ENCODE data around the gene PARD3. TPM values are rescaled to one million over a fixed set of nuclear protein-coding genes. Genes with fewer than 3 reads are reported as not detected.

The PARD3 gene
- total and polyA plus RNA-seq, 10 of the 15 experiments (the other 5 are each of a cell fraction or from before 2014, with no cell fraction given) = 2.6 to 43.1 (median 13.9) TPM

- ChIA-PET POLR2A (no interaction called here), SMC1A (ENCODE audit: uncharacterized antibody, unreplicated experiment) (interaction anchor here (1.1 to 6.5 kb wide), 9 partner anchors 9 to 261 kb away, joined by 3 to 72 read pairs (median 4); no protein-coding TSS in a partner anchor), RAD21 (ENCODE audit: unreplicated experiment) (interaction anchor here (1.1 to 1.6 kb wide), 2 partner anchors 16 to 195 kb away, joined by 3 to 4 read pairs; no protein-coding TSS in a partner anchor), CTCF (interaction anchor here (0.9 to 1.8 kb wide), 7 partner anchors 9 to 34 kb away, joined by 3 to 5 read pairs (median 5); no protein-coding TSS in a partner anchor)
- Histone ChIP-seq H3K27me3 (replicated peaks in 1 of 2; ENCODE audit: control insufficient read depth in 2 of 2, insufficient read depth in 2 of 2, low read length in 1 of 2) (no peaks in the 10 kb centered on the region), H3K9ac (ENCODE audit: control insufficient read depth, insufficient read depth, low read length) (no peak overlapping the region), H3K4me2 (ENCODE audit: control insufficient read depth, insufficient read depth) (no peak overlapping the region), H3K79me2 (ENCODE audit: control insufficient read depth, insufficient read depth, low read length) (no peaks in the 10 kb centered on the region), H3K27ac (ENCODE audit: control insufficient read depth, insufficient read depth) (no peak overlapping the region), H3K36me3 (ENCODE audit: control insufficient read depth in 2 of 2, insufficient read depth in 2 of 2, low read length in 1 of 2) (no peaks in the 10 kb centered on the region), H3K4me1 (ENCODE audit: control insufficient read depth, insufficient read depth, low read length) (no peaks in the 10 kb centered on the region), H3K9me3 (replicated peaks; ENCODE audit: control insufficient read depth, insufficient read depth, low read length) (no peaks in the 10 kb centered on the region), H2AFZ (ENCODE audit: control insufficient read depth, low read depth, low read length) (no peak overlapping the region), H4K20me1 (ENCODE audit: control insufficient read depth, insufficient read depth) (no peaks in the 10 kb centered on the region), H3K4me3 (no peak overlapping the region)
- no TSS peak for BruUV-seq (replicated peaks)
- intact Hi-C loops (cut with micrococcal nuclease; ENCODE audit: unreplicated experiment) (no loop called here), in situ Hi-C loops (cut with MboI) (no loop called here)
- WGBS (ENCODE audit: insufficient coverage, insufficient replicate concordance, low lambda C conversion rate, missing lambda C conversion rate) = 46% methylated on average over 5 of the region's 5 CpGs
- FAIRE-seq (no peak), DNase-seq (ENCODE audit: low read depth, low spot score) (no peak), ATAC-seq (no peak)
- no peak for TF ChIP-seq PAX8 (IDR thresholded peaks at IDR 0.05)
- TF ChIP-seq USF2 (IDR thresholded peaks at IDR 0.05; ENCODE audit: borderline replicate concordance, low read depth, low read length) = no peak
- no peak for TF ChIP-seq CEBPB (IDR thresholded peaks at IDR 0.05; ENCODE audit: borderline replicate concordance in 1 of 2, low read depth in 2 of 2, low read length in 2 of 2)
- no peak for TF ChIP-seq NR2F1 (conservative IDR thresholded peaks at IDR 0.05)
- no peak for TF ChIP-seq SMARCA5 (IDR thresholded peaks at IDR 0.05)
- no peak for TF ChIP-seq POLR2AphosphoS2 (IDR thresholded peaks at IDR 0.05; ENCODE audit: low read depth, low read length)
- TF ChIP-seq RCOR1 (conservative IDR thresholded peaks at IDR 0.05; ENCODE audit: low read depth, low read length) = no peak
- no peak for TF ChIP-seq MYC (IDR thresholded peaks at IDR 0.05; ENCODE audit: insufficient read depth, insufficient read length, insufficient replicate concordance, low read length, severe bottlenecking)
- no peak for TF ChIP-seq NFYB (IDR thresholded peaks at IDR 0.05; ENCODE audit: insufficient read depth, low read depth, low read length)
- no peak for TF ChIP-seq MXI1 (IDR thresholded peaks at IDR 0.05; ENCODE audit: low read depth, low read length)
- no peak for TF ChIP-seq BACH1 (IDR thresholded peaks at IDR 0.05; ENCODE audit: borderline replicate concordance)
- TF ChIP-seq FOXK2 (IDR thresholded peaks at IDR 0.05) = no peak
- no peak for TF ChIP-seq GABPA (IDR thresholded peaks at IDR 0.05; ENCODE audit: low read depth)
- TF ChIP-seq BCL11A (IDR thresholded peaks at IDR 0.05; ENCODE audit: low read depth, low read length) = no peak
- TF ChIP-seq ZBTB33 (IDR thresholded peaks at IDR 0.05) = no peak
- TF ChIP-seq HDAC2 (IDR thresholded peaks at IDR 0.05) = no peak
- TF ChIP-seq ZNF687 (IDR thresholded peaks at IDR 0.05) = no peak
- TF ChIP-seq TCF7 (IDR thresholded peaks at IDR 0.05; ENCODE audit: borderline replicate concordance) = no peak
Measured at GRCh38 chr10:34335960-34336690, 479.0 kb downstream of the PARD3 start.

All from GM12878 (cell line).